NB4 (cell line): ENCODE data around the gene CHDH.

ENCODE experiments used
- CTCF ChIP-seq: IDR thresholded peaks from one replicate; pipeline ENCODE4 v1.5.1; 2012; ENCODE audit warnings: low read depth, low read length
- POLR2A ChIP-seq: IDR thresholded peaks from 2 replicates; pipeline ENCODE4 v1.6.1; 2011; ENCODE audit warnings: mild to moderate bottlenecking; ENCODE audit not compliant: insufficient read length; ENCODE audit errors: extremely low read depth

DNA sequence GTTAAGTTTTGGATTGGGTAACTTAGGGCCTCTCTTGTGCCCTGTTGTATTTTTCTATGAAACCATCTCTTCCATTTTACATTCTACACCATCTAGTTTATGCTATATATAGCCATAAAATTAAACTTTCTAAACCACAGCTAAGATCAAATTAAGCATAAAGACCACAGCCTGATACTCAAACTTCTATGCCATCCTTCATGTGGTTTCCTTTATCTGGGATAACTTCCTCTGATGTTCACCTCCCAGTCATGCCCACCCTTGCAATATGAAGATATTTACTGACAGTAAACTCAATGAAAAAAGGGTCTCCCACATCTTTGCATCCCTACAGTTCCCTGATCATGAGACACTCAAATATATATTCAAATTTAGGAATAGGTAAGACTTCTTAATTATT lies 41.2 kb upstream of the CHDH start:
- TF ChIP-seq POLR2A (no peak), CTCF (no peak)
